Muscle of back (tissue), 13 donors: ENCODE measurements around the gene TRUB1. TPM values are rescaled to one million over a fixed set of nuclear protein-coding genes. Genes with fewer than 3 reads are reported as not detected.
"Not testable (repeated sequence)": the region's sequence is repeated elsewhere in the genome, so short reads cannot be mapped to it uniquely, and the experiment has no call there.

ENCODE experiments used
- DNase-seq, 3 donors: peaks; one replicate each; pipeline versions ENCODE4 v3.0.0 to v3.0.0-alpha.2; 2013
- long read RNA-seq, 9 donors: transcript quantifications; one replicate each; lab custom pipeline, GENCODE V29; 2026
- polyA plus RNA-seq, 10 donors: library from polyadenylated mRNA; unstranded; fragments of 120-200 nt; gene quantifications; one replicate each; pipeline ENCODE4 v1.2.1, GENCODE V29; 2013; ENCODE audit not compliant: insufficient read length in 10 of 10

Gene TRUB1
- 10 to 100 TPM; 17.5 to 27.2 (median 19.9) TPM for polyA plus RNA-seq
- long read RNA-seq, donor 1, transcript TRUB1-201 (8 exons, 3,408 nt): major isoform, 8 of 23 reads
- long read RNA-seq, donor 1, partial matches to known transcripts: 14 of 23 reads
- long read RNA-seq, donor 1, other reads (novel, unspliced or antisense): 0 of 23 reads
- long read RNA-seq, donor 2, partial matches to known transcripts: 0 of 5 reads
- long read RNA-seq, donor 2, other reads (novel, unspliced or antisense): 0 of 5 reads
- long read RNA-seq, donor 3: 0 reads
- long read RNA-seq, donor 4, partial matches to known transcripts: 0 of 3 reads
- long read RNA-seq, donor 4, other reads (novel, unspliced or antisense): 0 of 3 reads
- long read RNA-seq, donor 5, transcript TRUB1-201 (8 exons, 3,408 nt): major isoform, 8 of 10 reads
- long read RNA-seq, donor 5, partial matches to known transcripts: 0 of 10 reads
- long read RNA-seq, donor 5, other reads (novel, unspliced or antisense): 0 of 10 reads
- long read RNA-seq, donor 6, transcript TRUB1-201 (8 exons, 3,408 nt): major isoform, 5 of 5 reads
- long read RNA-seq, donor 6, partial matches to known transcripts: 0 of 5 reads
- long read RNA-seq, donor 6, other reads (novel, unspliced or antisense): 0 of 5 reads
- long read RNA-seq, donor 7, partial matches to known transcripts: 0 of 3 reads
- long read RNA-seq, donor 7, other reads (novel, unspliced or antisense): 0 of 3 reads
- long read RNA-seq, donor 8, partial matches to known transcripts: 0 of 3 reads
- long read RNA-seq, donor 8, other reads (novel, unspliced or antisense): 0 of 3 reads
- long read RNA-seq, donor 9, partial matches to known transcripts: 0 of 1 reads
- long read RNA-seq, donor 9, other reads (novel, unspliced or antisense): 0 of 1 reads

DNA sequence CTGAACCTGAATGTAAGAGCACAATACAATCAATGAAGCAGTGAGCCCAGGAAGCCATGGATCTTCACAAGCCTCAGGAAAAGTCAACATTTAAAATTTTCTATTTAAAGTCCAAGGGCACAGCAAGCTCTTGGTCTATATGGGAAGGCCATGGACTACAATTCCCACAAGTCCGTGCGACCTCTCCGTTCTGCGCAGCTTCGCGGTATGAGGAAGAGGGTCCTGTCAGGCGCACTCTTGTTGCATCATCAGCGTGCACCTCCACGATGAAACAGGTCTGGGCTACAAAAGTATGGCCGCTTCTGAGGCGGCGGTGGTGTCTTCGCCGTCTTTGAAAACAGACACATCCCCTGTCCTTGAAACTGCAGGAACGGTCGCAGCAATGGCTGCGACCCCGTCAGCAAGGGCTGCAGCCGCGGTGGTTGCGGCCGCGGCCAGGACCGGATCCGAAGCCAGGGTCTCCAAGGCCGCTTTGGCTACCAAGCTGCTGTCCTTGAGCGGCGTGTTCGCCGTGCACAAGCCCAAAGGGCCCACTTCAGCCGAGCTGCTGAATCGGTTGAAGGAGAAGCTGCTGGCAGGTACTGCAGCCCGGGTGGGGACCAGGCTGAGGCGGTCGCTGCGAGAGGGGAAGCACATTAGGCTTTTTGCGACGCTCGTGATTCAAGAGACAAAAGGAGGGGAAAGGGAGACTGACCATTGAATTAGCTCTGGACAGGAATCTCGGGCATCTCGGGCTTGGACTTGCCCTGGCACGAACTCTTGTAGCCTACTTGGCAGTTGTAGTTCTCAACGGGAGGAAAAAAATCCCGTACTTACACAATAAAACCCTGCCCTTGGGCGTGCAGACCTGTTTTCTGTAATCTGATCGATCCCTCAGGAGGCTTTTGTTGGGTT is at the start of gene TRUB1:
TRUB1 (plus strand) TSS at position 234 of the 894 bp plus-strand sequence; CDS start at position 293, 59 bp downstream.
- DNase-seq: peak; percentile 95 to 98 (median 96)

GRCh38 chr10:114893251-114893650 is 44.7 kb upstream of the TRUB1 start:
- no peak for DNase-seq

DNA sequence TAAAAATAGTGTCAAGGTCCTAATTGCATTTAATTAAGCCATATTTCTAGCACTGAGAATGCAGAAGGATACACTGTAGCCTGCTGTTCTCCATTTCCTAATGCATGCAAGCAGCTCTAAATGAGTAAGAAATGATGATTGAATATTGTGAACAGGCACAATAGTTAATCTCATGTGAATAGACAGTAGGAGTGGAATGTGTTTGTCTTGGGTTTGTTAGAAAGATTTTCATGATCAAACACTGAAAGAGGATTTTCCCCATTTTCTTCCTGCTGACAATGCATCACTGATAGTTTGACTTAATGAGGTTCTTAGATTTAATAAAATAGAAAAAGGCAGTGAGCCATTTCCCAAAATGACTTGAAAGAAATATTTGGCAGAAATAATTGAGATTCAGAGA is 43.1 kb upstream of the TRUB1 start:
- DNase-seq: no peak

GRCh38 chr10:114897011-114897410 is 41.0 kb upstream of the TRUB1 start:
- not testable (repeated sequence) for DNase-seq

DNA sequence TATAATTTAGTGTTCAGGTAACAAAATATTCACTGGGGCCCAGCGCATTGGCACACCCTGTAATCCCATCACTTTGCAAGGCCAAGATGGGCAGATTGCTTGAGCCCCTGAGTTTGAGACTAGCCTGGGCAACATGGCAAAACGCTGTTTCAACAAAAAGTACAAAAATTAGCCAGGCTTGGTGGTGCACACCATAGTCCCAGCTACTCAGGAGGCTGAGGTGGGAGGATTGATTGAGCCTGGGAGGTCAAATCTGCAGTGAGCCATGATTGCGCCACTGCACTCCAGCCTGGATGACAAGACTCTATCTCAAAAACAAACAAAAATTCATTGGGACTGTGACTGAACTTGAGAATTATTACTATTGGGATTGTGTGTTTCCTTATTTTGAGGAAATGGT is 40.4 kb upstream of the TRUB1 start:
- no peak for DNase-seq

DNA sequence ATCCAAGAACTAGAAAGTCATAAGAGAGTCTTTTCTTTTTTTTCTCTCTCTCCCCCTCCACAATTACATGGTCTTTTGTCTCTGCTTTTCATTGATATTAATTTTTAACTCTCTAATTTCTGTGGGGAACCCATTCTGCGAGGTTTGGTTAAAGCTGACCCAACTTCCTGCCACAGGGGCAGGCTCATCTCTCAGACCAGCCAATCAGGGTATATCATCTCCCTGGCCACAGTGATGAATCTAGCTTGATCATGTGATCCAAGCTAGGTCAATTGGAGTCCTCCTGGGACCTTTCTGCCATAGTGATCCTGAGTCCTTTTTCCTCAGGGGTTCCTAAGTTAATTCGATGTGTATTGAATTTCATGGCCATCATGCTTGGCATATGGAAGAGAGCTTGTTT is 38.0 kb upstream of the TRUB1 start:
- DNase-seq: no peak

DNA sequence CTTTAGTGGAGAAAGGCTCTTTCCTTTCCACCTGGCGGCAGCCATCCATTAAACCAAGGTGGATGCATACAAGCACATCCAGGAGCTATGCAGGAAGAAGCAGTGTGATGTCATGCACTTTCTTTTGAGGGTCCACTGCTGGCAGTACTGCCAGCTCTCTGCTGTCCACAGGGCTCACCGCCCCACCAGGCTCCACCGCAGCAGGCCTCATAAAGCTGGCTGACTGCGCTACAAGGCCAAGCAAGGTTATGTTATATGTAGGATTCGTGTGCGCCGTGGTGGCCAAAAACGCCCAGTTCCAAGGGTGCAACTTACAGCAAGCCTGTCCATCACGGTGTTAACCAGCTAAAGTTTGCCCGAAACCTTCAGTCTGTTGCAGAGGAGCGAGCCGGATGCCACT is 37.3 kb upstream of the TRUB1 start:
- no peak for DNase-seq

GRCh38 chr10:114902151-114902550 is 35.8 kb upstream of the TRUB1 start:
- DNase-seq: no peak

- DNase-seq: peak in 1 of 3 donors; percentile 26
Observed at GRCh38 chr10:114905450-114905849, 32.5 kb upstream of the TRUB1 start.

DNA sequence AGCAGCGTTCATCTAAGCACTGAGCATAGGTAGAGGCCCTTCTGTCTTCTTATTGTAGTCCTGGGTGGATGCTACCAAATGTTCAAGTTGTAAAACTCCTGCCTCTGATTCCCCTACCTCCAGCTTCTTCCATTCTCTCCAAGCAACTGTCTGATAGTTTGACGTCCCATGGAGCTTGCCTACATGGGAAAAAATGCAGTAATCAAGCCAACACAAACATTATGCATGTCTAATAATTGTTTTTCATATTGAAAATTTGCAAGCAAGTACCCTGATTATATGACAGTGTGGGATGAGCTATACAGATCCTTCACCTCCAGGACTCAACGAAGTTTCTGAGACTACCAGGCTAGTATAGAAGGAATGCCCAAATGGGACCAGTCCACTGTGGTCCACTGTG is 31.0 kb upstream of the TRUB1 start:
- DNase-seq: no peak

GRCh38 chr10:114908896-114909295 is 29.1 kb upstream of the TRUB1 start:
- DNase-seq: no peak

DNA sequence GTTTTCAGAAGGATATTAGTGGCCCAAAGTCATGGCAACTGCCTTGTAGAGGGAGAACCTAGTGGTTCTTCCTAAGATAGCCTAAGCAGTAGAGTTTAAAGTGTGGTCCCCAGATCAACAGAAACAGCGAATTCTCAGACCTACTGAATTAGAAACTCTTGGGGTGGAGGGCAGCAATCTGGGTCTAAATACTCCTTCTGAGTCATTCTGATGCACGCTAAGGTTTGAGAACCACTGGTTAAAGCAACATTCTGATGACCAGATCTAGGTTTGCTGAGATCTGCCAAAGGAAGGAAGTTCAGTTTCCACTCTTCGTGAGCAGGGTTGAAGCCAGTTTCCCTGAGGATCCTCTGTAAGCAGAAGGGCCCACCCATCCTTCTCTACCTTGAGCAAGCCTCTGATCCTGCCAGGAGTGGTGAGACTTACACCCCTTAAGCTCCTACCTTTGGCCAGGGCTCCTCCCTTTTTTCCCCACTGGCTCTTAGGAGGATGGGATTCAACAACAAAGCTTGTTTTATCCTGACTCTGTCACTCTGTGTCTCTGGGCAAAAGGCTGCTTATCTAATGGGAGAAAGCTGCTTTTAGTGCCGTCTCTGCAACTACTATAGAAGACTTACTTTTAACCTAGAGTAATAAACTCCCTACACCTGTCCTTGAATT is 26.8 kb upstream of the TRUB1 start:
- no peak for DNase-seq

DNA sequence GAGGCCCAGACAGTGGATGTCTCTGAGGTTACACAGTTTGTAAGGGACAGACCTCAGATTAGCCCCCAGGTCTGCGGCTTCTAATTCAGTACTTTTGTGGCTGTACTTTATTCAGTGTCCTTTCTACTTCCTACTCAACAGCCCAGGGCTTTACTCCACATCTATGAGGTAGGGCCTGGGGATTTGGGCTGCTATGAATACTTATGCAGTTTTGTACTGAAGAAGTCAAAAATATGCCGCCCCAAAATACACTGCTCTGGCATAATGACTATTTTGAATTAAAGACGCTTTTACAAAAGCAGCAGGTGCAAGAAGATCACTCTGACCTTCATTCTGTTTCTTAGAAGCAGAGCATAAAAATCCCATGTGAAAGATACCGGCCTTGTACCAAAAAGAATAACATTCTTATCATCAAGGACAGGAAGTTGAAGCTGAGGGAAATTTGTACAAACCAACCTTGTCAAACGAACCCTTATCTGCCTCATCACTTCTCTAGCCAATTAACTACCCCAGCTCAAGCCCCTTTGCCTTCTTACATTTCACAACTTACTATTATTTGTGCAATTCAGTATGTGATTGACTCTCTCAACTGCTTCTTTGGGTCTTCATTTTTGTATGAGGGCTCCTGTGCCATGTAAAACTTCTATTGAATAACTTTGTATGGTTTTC is 26.1 kb upstream of the TRUB1 start:
- no peak for DNase-seq

GRCh38 chr10:114912470-114912859 is 25.5 kb upstream of the TRUB1 start:
- no peak for DNase-seq

DNA sequence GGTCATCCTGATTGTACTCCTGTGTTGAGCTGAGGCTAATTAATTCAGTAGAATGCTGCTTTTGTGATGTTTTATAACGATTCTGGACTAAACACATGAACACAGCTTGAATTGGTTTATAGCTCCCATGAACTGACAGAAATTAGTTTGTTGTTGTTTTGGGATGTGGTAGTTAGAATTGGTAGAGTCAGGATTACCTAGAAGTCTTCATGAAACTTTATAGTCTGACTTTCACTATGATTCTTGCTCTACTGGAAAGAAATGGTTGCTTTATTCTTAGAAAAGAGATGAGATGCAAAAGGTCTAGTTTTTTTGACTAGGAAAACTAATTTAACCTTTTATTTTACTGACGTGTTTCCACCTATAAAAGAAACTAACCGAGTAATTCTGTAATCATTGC is 23.4 kb upstream of the TRUB1 start:
- DNase-seq: no peak

DNA sequence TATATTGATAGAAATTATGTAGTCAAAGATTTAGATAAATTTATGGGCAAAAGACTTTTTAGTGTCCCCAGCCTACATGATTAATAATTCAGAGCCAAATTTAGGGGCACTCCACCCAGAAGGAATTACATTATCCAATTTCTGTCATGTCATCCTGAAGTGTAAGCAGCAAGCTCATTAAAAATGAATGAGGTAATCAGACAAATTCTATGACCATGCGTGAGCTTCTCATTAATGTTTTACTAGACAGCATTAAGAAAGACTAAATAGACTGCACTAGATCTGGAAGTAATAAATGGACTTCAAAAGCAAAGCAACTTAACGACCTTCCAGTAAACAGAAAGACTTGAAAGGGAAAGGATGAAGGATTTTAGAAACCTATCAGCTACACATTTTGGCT is 22.7 kb upstream of the TRUB1 start:
- no peak for DNase-seq

DNA sequence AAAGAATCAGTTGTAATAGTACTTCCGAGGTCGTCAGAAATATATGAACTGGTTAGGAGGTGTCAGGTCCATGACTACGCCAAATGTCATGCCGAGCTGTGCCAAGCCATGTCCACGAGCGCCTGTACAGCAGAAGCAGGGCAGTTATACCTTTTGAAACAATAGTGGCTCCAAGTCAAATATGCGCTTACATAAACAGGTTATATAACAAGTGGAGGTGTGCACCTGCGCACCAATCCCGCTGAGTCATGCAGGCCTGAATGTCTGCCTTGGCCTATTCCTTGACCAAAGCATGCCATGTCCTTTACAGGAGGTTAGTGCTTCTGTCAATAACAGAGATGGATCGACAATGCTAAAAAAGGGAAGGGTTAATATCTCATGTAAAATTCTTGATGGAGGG is 21.3 kb upstream of the TRUB1 start:
- no peak for DNase-seq

DNA sequence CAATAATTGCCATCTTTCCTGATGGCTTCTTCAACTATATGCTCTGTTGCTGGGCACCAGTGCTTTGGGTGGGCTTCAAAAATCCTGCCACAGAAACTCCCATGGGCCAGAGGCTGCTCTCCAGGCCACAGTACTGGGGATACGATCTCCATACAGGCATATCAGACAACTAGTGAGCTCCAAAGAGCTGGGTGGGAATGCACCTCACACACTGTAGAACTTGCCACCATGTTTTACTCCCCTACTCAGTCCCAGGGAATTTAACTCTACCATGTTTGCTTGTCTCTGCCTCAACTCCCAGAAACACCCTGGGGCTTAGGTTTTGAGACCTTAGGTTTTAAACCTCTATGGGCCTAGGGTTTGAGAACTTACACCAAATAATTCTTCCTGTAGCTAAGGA is 20.5 kb upstream of the TRUB1 start:
- no peak for DNase-seq

- no peak for DNase-seq
Observed at GRCh38 chr10:114917927-114918672, 19.9 kb upstream of the TRUB1 start.

DNA sequence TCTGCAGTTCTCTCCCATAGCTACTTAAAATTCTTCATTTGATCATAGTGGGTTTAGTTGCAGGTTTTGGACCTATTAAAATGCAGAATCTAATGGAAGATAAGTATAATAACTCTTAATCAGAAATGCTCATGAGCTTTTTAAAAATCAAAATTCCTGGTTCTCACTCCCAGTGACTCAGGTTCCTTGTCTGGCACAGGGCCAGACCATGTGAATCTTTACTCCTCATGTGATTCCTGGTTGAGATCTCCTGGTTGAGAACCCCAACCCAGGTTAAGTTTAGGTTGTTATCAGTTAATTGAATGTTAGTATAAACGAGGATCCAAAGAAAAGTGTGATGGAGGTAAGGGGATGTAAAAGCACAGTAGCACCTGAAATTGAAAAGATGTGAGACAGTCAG is 17.5 kb upstream of the TRUB1 start:
- no peak for DNase-seq
